Measurements from ENCODE around the gene LNPEP.

DNA sequence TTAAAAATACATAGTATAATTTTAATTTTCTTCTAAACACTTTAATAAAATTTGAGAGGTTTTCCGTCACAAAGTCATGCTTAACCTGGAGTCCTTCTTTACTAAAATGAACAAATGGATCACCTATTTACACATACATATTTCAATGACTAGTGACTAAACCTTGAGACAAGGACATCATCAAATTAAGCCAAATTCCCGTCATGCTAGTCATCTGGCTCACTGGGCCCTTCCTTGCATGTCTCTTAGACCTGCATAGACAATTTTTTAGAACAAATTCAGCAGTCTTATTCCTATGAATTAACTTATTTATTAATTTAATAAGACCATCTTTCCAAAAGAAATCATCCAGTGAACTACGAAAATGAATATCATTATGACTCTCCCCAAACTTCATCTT is 33.0 kb upstream of the LNPEP start:
- TF ChIP-seq, protein P1, sequence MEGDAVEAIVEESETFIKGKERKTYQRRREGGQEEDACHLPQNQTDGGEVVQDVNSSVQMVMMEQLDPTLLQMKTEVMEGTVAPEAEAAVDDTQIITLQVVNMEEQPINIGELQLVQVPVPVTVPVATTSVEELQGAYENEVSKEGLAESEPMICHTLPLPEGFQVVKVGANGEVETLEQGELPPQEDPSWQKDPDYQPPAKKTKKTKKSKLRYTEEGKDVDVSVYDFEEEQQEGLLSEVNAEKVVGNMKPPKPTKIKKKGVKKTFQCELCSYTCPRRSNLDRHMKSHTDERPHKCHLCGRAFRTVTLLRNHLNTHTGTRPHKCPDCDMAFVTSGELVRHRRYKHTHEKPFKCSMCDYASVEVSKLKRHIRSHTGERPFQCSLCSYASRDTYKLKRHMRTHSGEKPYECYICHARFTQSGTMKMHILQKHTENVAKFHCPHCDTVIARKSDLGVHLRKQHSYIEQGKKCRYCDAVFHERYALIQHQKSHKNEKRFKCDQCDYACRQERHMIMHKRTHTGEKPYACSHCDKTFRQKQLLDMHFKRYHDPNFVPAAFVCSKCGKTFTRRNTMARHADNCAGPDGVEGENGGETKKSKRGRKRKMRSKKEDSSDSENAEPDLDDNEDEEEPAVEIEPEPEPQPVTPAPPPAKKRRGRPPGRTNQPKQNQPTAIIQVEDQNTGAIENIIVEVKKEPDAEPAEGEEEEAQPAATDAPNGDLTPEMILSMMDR (IDR thresholded peaks at IDR 0.05): no peak
- TF ChIP-seq EP300 (IDR thresholded peaks at IDR 0.05; ENCODE audit: low read depth): no peak
- TF ChIP-seq POLR2AphosphoS5 (IDR thresholded peaks at IDR 0.05): no peak
